ENCODE measurements around the gene ACTN1.

ACTN1 gene

GRCh38 chr14:69003626-69004025 is 24.5 kb upstream of the ACTN1 start:
- no peak overlapping the region for H3K4me3 ChIP-seq (ENCODE audit: control insufficient read depth, low read depth, low read length)
- DNase-seq (ENCODE audit: low read depth): no peak
- TF ChIP-seq CTCF (conservative IDR thresholded peaks at IDR 0.05; ENCODE audit: control insufficient read depth, insufficient read depth, low read depth, low read length): no peak

GRCh38 chr14:69002069-69002468 is 23.0 kb upstream of the ACTN1 start:
- no peak overlapping the region for H3K4me3 ChIP-seq (ENCODE audit: control insufficient read depth, low read depth, low read length)
- DNase-seq (ENCODE audit: low read depth): peak; percentile 41
- peak; percentile 22 for TF ChIP-seq CTCF (conservative IDR thresholded peaks at IDR 0.05; ENCODE audit: control insufficient read depth, insufficient read depth, low read depth, low read length)

- H3K4me3 ChIP-seq (ENCODE audit: control insufficient read depth, low read depth, low read length): no peak overlapping the region
- no peak for DNase-seq (ENCODE audit: low read depth)
- no peak for TF ChIP-seq CTCF (conservative IDR thresholded peaks at IDR 0.05; ENCODE audit: control insufficient read depth, insufficient read depth, low read depth, low read length)
Measured at GRCh38 chr14:69001375-69001774, 22.3 kb upstream of the ACTN1 start.

- TF ChIP-seq CTCF (conservative IDR thresholded peaks at IDR 0.05; ENCODE audit: control insufficient read depth, insufficient read depth, low read depth, low read length): no peak
- DNase-seq (ENCODE audit: low read depth): no peak
- H3K4me3 ChIP-seq (ENCODE audit: control insufficient read depth, low read depth, low read length): no peak overlapping the region
Measured at GRCh38 chr14:68998062-68998461, 19.0 kb upstream of the ACTN1 start.

- no peak for TF ChIP-seq CTCF (conservative IDR thresholded peaks at IDR 0.05; ENCODE audit: control insufficient read depth, insufficient read depth, low read depth, low read length)
- no peak for DNase-seq (ENCODE audit: low read depth)
- H3K4me3 ChIP-seq (ENCODE audit: control insufficient read depth, low read depth, low read length): no peak overlapping the region
Measured at GRCh38 chr14:68995731-68996130, 16.6 kb upstream of the ACTN1 start.

- H3K4me3 ChIP-seq (ENCODE audit: control insufficient read depth, low read depth, low read length): no peak overlapping the region
- DNase-seq (ENCODE audit: low read depth): no peak
- no peak for TF ChIP-seq CTCF (conservative IDR thresholded peaks at IDR 0.05; ENCODE audit: control insufficient read depth, insufficient read depth, low read depth, low read length)
Measured at GRCh38 chr14:68994056-68994455, 15.0 kb upstream of the ACTN1 start.

- DNase-seq (ENCODE audit: low read depth): no peak
- H3K4me3 ChIP-seq (ENCODE audit: control insufficient read depth, low read depth, low read length): no peak overlapping the region
- TF ChIP-seq CTCF (conservative IDR thresholded peaks at IDR 0.05; ENCODE audit: control insufficient read depth, insufficient read depth, low read depth, low read length): no peak
Measured at GRCh38 chr14:68987653-68988036, 8.5 kb upstream of the ACTN1 start.

All from fibroblast of mammary gland (primary cell).